AG04449 (cell line): ENCODE results near the gene TMEM51.

Source experiments
- CTCF ChIA-PET: fragments of 350-600 bp; formaldehyde crosslinking; extraction: SDS; loops from one replicate; lab custom pipeline; 2021; ENCODE audit warnings: antibody characterized with exemption; lab: Yijun Ruan, JAX
- POLR2A ChIA-PET: fragments of 400-600, 350-600 bp; formaldehyde crosslinking; extraction: SDS; loops from one replicate; lab custom pipeline; 2020; ENCODE audit warnings: antibody characterized with exemption, inconsistent platforms; lab: Yijun Ruan, JAX
- DNase-seq: peaks from one replicate; pipeline ENCODE4 v3.0.0-alpha.2; 2010; ENCODE audit warnings: low read depth, low spot score
- H3K4me3 ChIP-seq: 2 replicates; pipeline ENCODE4 v1.5.1; 2011; ENCODE audit warnings: low read depth, mild to moderate bottlenecking, control low read depth, low read length
- TF ChIP-seq, protein P1 (sequence below): IDR thresholded peaks from one replicate; pipeline ENCODE4 v1.5.1; 2011; ENCODE audit warnings: mild to moderate bottlenecking, moderate library complexity, low read length, control low read depth, inconsistent platforms; ENCODE audit not compliant: insufficient read depth; ENCODE audit errors: missing control alignments

TMEM51 gene

DNA sequence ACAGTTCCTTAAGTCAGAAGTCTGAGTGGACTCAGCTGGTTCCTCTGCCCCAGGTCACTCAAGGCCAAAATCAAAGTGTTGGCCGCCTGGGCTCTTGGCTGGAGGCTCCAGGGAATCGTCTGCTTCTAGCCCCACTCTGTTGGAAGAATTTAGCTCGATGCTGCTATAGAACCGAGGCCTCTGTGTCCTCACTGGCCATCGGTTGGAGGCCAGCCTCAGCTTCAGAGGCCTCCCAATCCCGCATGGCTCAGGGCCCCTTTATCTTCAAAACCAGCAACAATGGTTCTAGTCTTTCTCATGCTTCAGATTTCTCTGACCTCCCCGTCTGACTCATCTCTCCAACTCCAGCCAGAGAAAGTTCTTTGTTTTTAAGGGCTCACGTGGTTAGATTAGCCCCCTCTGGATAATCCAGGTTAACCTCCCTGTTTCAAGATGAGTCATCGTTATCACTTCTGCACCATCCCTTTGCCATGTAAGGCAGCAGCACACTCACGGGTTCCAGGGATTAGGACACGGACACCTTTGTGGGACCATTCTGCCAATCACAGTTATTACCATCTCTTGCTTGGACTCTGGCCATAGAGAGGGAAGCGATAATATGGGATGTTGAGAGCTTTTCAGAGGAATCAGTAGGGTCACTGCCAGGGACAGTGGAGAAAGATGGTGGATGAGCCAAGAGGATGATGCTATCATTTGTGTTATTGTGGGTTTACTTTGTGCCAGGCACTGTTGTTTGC is 107.0 kb downstream of the TMEM51 start:
- TF ChIP-seq, protein P1, sequence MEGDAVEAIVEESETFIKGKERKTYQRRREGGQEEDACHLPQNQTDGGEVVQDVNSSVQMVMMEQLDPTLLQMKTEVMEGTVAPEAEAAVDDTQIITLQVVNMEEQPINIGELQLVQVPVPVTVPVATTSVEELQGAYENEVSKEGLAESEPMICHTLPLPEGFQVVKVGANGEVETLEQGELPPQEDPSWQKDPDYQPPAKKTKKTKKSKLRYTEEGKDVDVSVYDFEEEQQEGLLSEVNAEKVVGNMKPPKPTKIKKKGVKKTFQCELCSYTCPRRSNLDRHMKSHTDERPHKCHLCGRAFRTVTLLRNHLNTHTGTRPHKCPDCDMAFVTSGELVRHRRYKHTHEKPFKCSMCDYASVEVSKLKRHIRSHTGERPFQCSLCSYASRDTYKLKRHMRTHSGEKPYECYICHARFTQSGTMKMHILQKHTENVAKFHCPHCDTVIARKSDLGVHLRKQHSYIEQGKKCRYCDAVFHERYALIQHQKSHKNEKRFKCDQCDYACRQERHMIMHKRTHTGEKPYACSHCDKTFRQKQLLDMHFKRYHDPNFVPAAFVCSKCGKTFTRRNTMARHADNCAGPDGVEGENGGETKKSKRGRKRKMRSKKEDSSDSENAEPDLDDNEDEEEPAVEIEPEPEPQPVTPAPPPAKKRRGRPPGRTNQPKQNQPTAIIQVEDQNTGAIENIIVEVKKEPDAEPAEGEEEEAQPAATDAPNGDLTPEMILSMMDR: no peak
- no peak for DNase-seq
- ChIA-PET POLR2A (no interaction called here), CTCF (interaction anchor here (0.9 to 2.4 kb wide), 4 partner anchors 12 to 132 kb away, joined by 5 to 9 read pairs (median 6); partner anchors contain the start of gene TMEM51)
- no peak overlapping the region for H3K4me3 ChIP-seq

DNA sequence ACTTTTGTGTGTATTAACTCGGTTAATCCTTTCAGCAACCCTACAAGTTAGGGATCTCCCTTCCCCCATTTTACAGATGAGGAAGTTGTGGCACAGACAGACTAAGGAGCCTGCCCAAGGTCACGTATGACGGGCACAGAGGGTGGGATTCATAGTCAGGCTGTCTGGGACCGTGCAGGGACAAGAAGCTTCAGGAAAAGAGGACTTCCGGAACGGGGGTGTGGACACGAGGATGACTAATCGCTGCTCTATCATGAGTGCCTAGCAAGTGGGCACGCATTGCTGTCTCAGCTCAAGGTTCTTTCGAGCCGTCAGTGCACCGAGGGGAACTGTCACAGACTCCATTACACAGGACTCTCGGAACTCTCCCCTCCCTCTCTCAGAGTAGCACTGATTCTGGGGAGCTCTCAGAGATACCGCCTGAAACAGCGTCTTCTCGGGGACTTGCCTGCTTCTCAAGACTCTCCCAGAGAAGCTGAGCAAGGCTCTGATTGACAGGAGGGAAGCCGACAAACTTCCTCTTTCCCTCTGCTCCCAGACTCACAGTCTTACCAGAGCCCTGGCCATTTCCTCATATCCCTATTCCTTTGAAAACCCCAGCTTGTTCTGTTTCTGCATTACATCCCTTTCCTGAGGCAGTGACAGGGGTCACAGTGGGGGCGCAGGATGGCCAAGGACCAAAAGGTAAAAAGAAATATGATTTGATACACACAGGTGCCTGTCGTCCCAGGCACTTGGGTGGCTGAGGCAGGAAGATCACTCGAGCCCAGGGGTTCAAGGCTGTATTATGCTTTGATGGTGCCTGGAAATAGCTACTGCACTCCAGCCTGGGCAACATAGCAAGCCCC is 107.8 kb downstream of the TMEM51 start:
- DNase-seq: no peak
- no peak overlapping the region for H3K4me3 ChIP-seq
- ChIA-PET CTCF (interaction anchor here (0.8 to 2.1 kb wide), 9 partner anchors 10 to 135 kb away, joined by 3 to 9 read pairs (median 4); partner anchors contain the start of gene TMEM51), POLR2A (no interaction called here)
- TF ChIP-seq, protein P1: no peak

DNA sequence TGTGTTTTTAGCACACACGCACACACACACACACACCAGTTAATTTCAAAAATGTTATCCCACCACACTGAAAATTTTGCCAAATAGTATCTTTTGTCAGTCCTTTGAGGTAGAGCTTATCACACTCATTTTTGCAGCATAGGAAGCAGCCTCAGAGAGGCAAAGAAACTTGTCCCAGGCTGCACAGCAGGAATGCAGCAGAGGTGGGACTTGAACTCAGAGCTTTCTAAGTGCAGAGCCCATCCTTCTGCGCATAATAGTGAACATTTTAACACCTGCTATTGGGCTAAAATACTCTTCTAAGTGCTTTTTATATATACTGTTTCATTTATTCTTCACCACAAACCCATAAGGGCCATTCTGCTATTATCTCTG is 108.4 kb downstream of the TMEM51 start:
- H3K4me3 ChIP-seq: no peak overlapping the region
- TF ChIP-seq, protein P1: no peak
- POLR2A ChIA-PET: no interaction called here
- CTCF ChIA-PET: interaction anchor here (0.8 to 2.1 kb wide), 7 partner anchors 9 to 136 kb away, joined by 3 to 9 read pairs (median 4); no protein-coding TSS in a partner anchor
- no peak for DNase-seq

DNA sequence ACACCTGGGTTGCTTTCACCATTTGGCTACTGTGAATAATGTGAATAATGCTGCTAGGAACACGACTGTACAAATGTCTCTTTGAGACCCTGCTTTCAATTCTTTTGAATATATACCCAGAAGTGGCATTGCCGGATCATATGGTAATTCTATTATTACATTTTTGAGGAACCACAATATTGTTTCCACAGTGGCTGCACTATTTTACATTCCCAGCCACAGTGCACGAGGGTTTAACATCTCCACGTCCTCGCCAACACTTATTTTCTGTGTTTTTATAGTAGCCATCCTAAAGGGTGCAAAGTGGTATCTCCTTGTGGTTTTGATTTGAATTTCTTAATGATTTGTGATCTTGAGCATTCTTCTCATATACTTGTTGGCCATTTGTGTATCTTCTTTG is 109.2 kb downstream of the TMEM51 start:
- no peak for DNase-seq
- CTCF ChIA-PET: interaction anchor here (1.5 to 2.1 kb wide), 3 partner anchors 9 to 134 kb away, joined by 4 to 9 read pairs (median 7); no protein-coding TSS in a partner anchor
- H3K4me3 ChIP-seq: no peak overlapping the region
- TF ChIP-seq, protein P1: no peak
- POLR2A ChIA-PET: no interaction called here

DNA sequence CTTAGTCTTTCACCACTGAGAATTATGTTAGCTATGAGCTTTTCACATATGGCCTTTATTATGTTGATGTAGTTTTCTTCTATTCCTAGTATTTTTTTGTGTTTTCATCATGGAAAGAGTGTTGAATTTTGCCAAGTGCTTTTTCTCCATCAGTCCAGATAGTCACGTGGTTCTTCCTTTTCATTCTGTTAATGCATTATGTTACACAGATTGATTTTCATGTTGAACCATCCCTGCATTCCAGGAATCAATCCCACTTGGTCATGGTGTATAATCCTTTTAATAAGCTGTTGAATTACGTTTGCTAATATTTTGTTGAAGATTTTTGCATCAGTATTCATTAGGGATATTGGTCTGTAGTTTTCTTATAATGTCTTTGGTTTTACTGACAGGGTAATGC is 111.2 kb downstream of the TMEM51 start:
- H3K4me3 ChIP-seq: no peak overlapping the region
- POLR2A ChIA-PET: no interaction called here
- TF ChIP-seq, protein P1: no peak
- no peak for DNase-seq
- CTCF ChIA-PET: interaction anchor here (1.4 to 1.5 kb wide), 3 partner anchors 11 to 137 kb away, joined by 3 to 7 read pairs (median 6); no protein-coding TSS in a partner anchor
